Endothelial cell of hepatic sinusoid (primary cell): Measurements from ENCODE around the gene NRK.
"Not testable (repeated sequence)": the region's sequence is repeated elsewhere in the genome, so short reads cannot be mapped to it uniquely, and the experiment has no call there.

Experiments used
- in situ Hi-C: cut with HindIII; loops from 2 replicates; pipeline ENCODE4 v1.10.0; 2017; ENCODE audit warnings: low sequenced_read_pairs

The NRK gene

GRCh38 chrX:105822138-105823091, at the start of gene NRK:
Gene NRK (plus strand): TSS chrX:105822539. CDS start chrX:105822846, 307 bp downstream.
- in situ Hi-C loops: no loop called here

- in situ Hi-C loops: no loop called here
These were observed 48.5 kb upstream of the NRK start for GRCh38 chrX:105773801-105774200.

- in situ Hi-C loops: no loop called here
These were observed 46.7 kb upstream of the NRK start for GRCh38 chrX:105775679-105776078.

- in situ Hi-C loops: loop anchor here (5.0 kb wide), 1 partner anchor 45 kb away; no protein-coding TSS in a partner anchor
These were observed 40.5 kb upstream of the NRK start for GRCh38 chrX:105781804-105782203.

GRCh38 chrX:105796877-105797276, 25.5 kb upstream of the NRK start:
- in situ Hi-C loops: not testable (repeated sequence)

- in situ Hi-C loops: no loop called here
These were observed 18.4 kb upstream of the NRK start for GRCh38 chrX:105803891-105804290.

- in situ Hi-C loops: not testable (repeated sequence)
These were observed 16.7 kb upstream of the NRK start for GRCh38 chrX:105805655-105806054.

- in situ Hi-C loops: no loop called here
These were observed 5.8 kb upstream of the NRK start for GRCh38 chrX:105816517-105816916.

- in situ Hi-C loops: no loop called here
These were observed 2.1 kb upstream of the NRK start for GRCh38 chrX:105820247-105820646.

GRCh38 chrX:105821471-105822121, 743 bp upstream of the NRK start:
- in situ Hi-C loops: no loop called here

- in situ Hi-C loops: no loop called here
These were observed 735 bp downstream of the NRK start for GRCh38 chrX:105823092-105823455.

- in situ Hi-C loops: loop anchor here (5.0 kb wide), 2 partner anchors 43 to 47 kb away; no protein-coding TSS in a partner anchor
These were observed 6.7 kb downstream of the NRK start for GRCh38 chrX:105829011-105829410.

- in situ Hi-C loops: no loop called here
These were observed 14.9 kb downstream of the NRK start for GRCh38 chrX:105837232-105837631.

GRCh38 chrX:105845631-105846030, 23.3 kb downstream of the NRK start:
- in situ Hi-C loops: no loop called here

GRCh38 chrX:105850100-105850499, 27.8 kb downstream of the NRK start:
- in situ Hi-C loops: not testable (repeated sequence)

GRCh38 chrX:105865709-105866108, 43.4 kb downstream of the NRK start:
- in situ Hi-C loops: no loop called here

- in situ Hi-C loops: loop anchor here (5.0 kb wide), 1 partner anchor 42 kb away; no protein-coding TSS in a partner anchor
These were observed 47.4 kb downstream of the NRK start for GRCh38 chrX:105869701-105870100.

GRCh38 chrX:105870445-105870844, 48.1 kb downstream of the NRK start:
- in situ Hi-C loops: loop anchor here (5.0 kb wide), 1 partner anchor 43 kb away; no protein-coding TSS in a partner anchor

GRCh38 chrX:105872941-105873340, 50.6 kb downstream of the NRK start:
- in situ Hi-C loops: loop anchor here (5.0 kb wide), 1 partner anchor 46 kb away; no protein-coding TSS in a partner anchor

- in situ Hi-C loops: loop anchor here (5.0 kb wide), 1 partner anchor 47 kb away; no protein-coding TSS in a partner anchor
These were observed 52.5 kb downstream of the NRK start for GRCh38 chrX:105874790-105875189.

- in situ Hi-C loops: no loop called here
These were observed 54.3 kb downstream of the NRK start for GRCh38 chrX:105876658-105877057.

GRCh38 chrX:105880491-105880890, 58.2 kb downstream of the NRK start:
- in situ Hi-C loops: no loop called here
